Measurements from ENCODE around the gene GPR22.

- TF ChIP-seq ZNF384 (IDR thresholded peaks at IDR 0.05), result no peak
- no peak for TF ChIP-seq SUZ12 (IDR thresholded peaks at IDR 0.05)
- no peak for TF ChIP-seq LEF1 (IDR thresholded peaks at IDR 0.05; ENCODE audit: borderline replicate concordance)
- no peak for TF ChIP-seq ARNT (IDR thresholded peaks at IDR 0.05)
- no peak for TF ChIP-seq FOXM1 (IDR thresholded peaks at IDR 0.05; ENCODE audit: borderline replicate concordance)
- no peak for TF ChIP-seq CTBP1 (IDR thresholded peaks at IDR 0.05; ENCODE audit: borderline replicate concordance)
- no peak for TF ChIP-seq PKNOX1 (IDR thresholded peaks at IDR 0.05)
- TF ChIP-seq FOXA1 (IDR thresholded peaks at IDR 0.05), result no peak
These were observed 22.9 kb upstream of the GPR22 start for GRCh38 chr7:107446988-107447387.
